Measurements from ENCODE around the gene SLC30A3. TPM values are rescaled to one million over a fixed set of nuclear protein-coding genes. Genes with fewer than 3 reads are reported as not detected.

The SLC30A3 gene
- total RNA-seq, 1 experiment from 2014 or later, result not detected

DNA sequence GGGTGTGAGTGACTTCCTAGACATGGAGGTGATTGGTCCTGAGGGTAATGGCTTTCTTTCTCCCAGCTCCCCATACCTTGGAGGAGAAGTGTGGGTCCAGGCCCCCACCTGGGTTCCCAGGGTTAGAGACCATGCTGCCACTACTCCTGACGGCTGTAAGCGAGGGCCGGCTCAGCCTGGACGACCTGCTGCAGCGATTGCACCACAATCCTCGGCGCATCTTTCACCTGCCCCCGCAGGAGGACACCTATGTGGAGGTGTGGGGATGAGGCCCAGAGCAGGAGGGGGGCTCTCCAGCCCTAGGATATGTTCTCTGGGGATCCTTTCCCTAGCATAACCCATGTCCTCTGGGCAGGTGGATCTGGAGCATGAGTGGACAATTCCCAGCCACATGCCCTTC is 23.9 kb downstream of the SLC30A3 start:
- POLR2A ChIA-PET, result interaction anchor here (1.0 kb wide), 1 partner anchor 128 kb away, joined by 3 read pairs; no protein-coding TSS in a partner anchor
- no peaks in the 10 kb centered on the region for H3K4me1 Mint-ChIP-seq (ENCODE audit: insufficient read depth, unreplicated experiment)
- intact Hi-C loops (cut with micrococcal nuclease), result no loop called here
- no peaks in the 10 kb centered on the region for H3K9me3 Mint-ChIP-seq (ENCODE audit: unreplicated experiment)
- CTCF ChIA-PET, result interaction anchor here (1.3 kb wide), 1 partner anchor 10 kb away, joined by 3 read pairs; no protein-coding TSS in a partner anchor
- BruUV-seq (replicated peaks), result no TSS peak
- H3K36me3 Mint-ChIP-seq (ENCODE audit: insufficient read depth, unreplicated experiment), result peaks cover 78% of the 10 kb centered on the region
- H3K4me3 Mint-ChIP-seq (ENCODE audit: unreplicated experiment), result no peak overlapping the region
- no peak overlapping the region for H3K27ac Mint-ChIP-seq (ENCODE audit: low read depth, unreplicated experiment)
- no peaks in the 10 kb centered on the region for H3K27me3 Mint-ChIP-seq (ENCODE audit: insufficient read depth, unreplicated experiment)
- TF ChIP-seq, protein P1, sequence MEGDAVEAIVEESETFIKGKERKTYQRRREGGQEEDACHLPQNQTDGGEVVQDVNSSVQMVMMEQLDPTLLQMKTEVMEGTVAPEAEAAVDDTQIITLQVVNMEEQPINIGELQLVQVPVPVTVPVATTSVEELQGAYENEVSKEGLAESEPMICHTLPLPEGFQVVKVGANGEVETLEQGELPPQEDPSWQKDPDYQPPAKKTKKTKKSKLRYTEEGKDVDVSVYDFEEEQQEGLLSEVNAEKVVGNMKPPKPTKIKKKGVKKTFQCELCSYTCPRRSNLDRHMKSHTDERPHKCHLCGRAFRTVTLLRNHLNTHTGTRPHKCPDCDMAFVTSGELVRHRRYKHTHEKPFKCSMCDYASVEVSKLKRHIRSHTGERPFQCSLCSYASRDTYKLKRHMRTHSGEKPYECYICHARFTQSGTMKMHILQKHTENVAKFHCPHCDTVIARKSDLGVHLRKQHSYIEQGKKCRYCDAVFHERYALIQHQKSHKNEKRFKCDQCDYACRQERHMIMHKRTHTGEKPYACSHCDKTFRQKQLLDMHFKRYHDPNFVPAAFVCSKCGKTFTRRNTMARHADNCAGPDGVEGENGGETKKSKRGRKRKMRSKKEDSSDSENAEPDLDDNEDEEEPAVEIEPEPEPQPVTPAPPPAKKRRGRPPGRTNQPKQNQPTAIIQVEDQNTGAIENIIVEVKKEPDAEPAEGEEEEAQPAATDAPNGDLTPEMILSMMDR (IDR thresholded peaks at IDR 0.05; ENCODE audit: unreplicated experiment), result no peak
- no peak for DNase-seq (ENCODE audit: unreplicated experiment)

- ChIA-PET CTCF (interaction anchor here (0.5 kb wide), 1 partner anchor 393 kb away, joined by 3 read pairs; no protein-coding TSS in a partner anchor), POLR2A (no interaction called here)
- Mint-ChIP-seq H3K9me3 (ENCODE audit: unreplicated experiment) (no peaks in the 10 kb centered on the region), H3K36me3 (ENCODE audit: insufficient read depth, unreplicated experiment) (peaks cover 78% of the 10 kb centered on the region), H3K27ac (ENCODE audit: low read depth, unreplicated experiment) (no peak overlapping the region), H3K27me3 (ENCODE audit: insufficient read depth, unreplicated experiment) (no peaks in the 10 kb centered on the region), H3K4me1 (ENCODE audit: insufficient read depth, unreplicated experiment) (no peaks in the 10 kb centered on the region), H3K4me3 (ENCODE audit: unreplicated experiment) (no peak overlapping the region)
- no TSS peak for BruUV-seq (replicated peaks)
- TF ChIP-seq, protein P1 (IDR thresholded peaks at IDR 0.05; ENCODE audit: unreplicated experiment), result no peak
- no peak for DNase-seq (ENCODE audit: unreplicated experiment)
- intact Hi-C loops (cut with micrococcal nuclease), result no loop called here
These were observed 25.4 kb downstream of the SLC30A3 start for GRCh38 chr2:27237341-27237945.

GRCh38 chr2:27236626-27237025 is 26.2 kb downstream of the SLC30A3 start:
- no peaks in the 10 kb centered on the region for H3K9me3 Mint-ChIP-seq (ENCODE audit: unreplicated experiment)
- POLR2A ChIA-PET, result no interaction called here
- no TSS peak for BruUV-seq (replicated peaks)
- TF ChIP-seq, protein P1 (IDR thresholded peaks at IDR 0.05; ENCODE audit: unreplicated experiment), result no peak
- H3K36me3 Mint-ChIP-seq (ENCODE audit: insufficient read depth, unreplicated experiment), result peaks cover 79% of the 10 kb centered on the region
- H3K4me1 Mint-ChIP-seq (ENCODE audit: insufficient read depth, unreplicated experiment), result no peaks in the 10 kb centered on the region
- CTCF ChIA-PET, result interaction anchor here (0.6 kb wide), 1 partner anchor 47 kb away, joined by 3 read pairs; no protein-coding TSS in a partner anchor
- no peaks in the 10 kb centered on the region for H3K27me3 Mint-ChIP-seq (ENCODE audit: insufficient read depth, unreplicated experiment)
- DNase-seq (ENCODE audit: unreplicated experiment), result no peak
- H3K4me3 Mint-ChIP-seq (ENCODE audit: unreplicated experiment), result no peak overlapping the region
- H3K27ac Mint-ChIP-seq (ENCODE audit: low read depth, unreplicated experiment), result no peak overlapping the region
- intact Hi-C loops (cut with micrococcal nuclease), result no loop called here

- H3K4me3 Mint-ChIP-seq (ENCODE audit: unreplicated experiment), result no peak overlapping the region
- no TSS peak for BruUV-seq (replicated peaks)
- TF ChIP-seq, protein P1 (IDR thresholded peaks at IDR 0.05; ENCODE audit: unreplicated experiment), result no peak
- H3K36me3 Mint-ChIP-seq (ENCODE audit: insufficient read depth, unreplicated experiment), result peaks cover 83% of the 10 kb centered on the region
- CTCF ChIA-PET, result interaction anchor here (2.3 kb wide), 1 partner anchor 44 kb away, joined by 10 read pairs; no protein-coding TSS in a partner anchor
- no peaks in the 10 kb centered on the region for H3K9me3 Mint-ChIP-seq (ENCODE audit: unreplicated experiment)
- H3K27ac Mint-ChIP-seq (ENCODE audit: low read depth, unreplicated experiment), result no peak overlapping the region
- POLR2A ChIA-PET, result no interaction called here
- DNase-seq (ENCODE audit: unreplicated experiment), result no peak
- intact Hi-C loops (cut with micrococcal nuclease), result no loop called here
- H3K27me3 Mint-ChIP-seq (ENCODE audit: insufficient read depth, unreplicated experiment), result no peaks in the 10 kb centered on the region
- no peaks in the 10 kb centered on the region for H3K4me1 Mint-ChIP-seq (ENCODE audit: insufficient read depth, unreplicated experiment)
These were observed 26.7 kb downstream of the SLC30A3 start for GRCh38 chr2:27236136-27236535.
